Ectodermal cell (in vitro differentiated cells): ENCODE results near the gene RNF123.
"Not testable (repeated sequence)": the region's sequence is repeated elsewhere in the genome, so short reads cannot be mapped to it uniquely, and the experiment has no call there.

ENCODE experiments used
- H3K27ac ChIP-seq: 2 replicates; pipeline ENCODE4 v1.7.0; 2013; ENCODE audit warnings: mild to moderate bottlenecking, low read depth, low read length; ENCODE audit not compliant: insufficient read depth, poor library complexity, severe bottlenecking
- H3K27me3 ChIP-seq: 2 replicates; pipeline ENCODE4 v1.7.0; 2013; ENCODE audit warnings: mild to moderate bottlenecking, low read length; ENCODE audit not compliant: insufficient read depth, control insufficient read depth, poor library complexity, severe bottlenecking
- H3K36me3 ChIP-seq: one replicate; pipeline ENCODE4 v1.7.0; 2013; ENCODE audit warnings: low read length; ENCODE audit not compliant: control insufficient read depth, insufficient read depth
- H3K4me1 ChIP-seq: one replicate; pipeline ENCODE4 v1.7.0; 2013; ENCODE audit warnings: low read length; ENCODE audit not compliant: control insufficient read depth, insufficient read depth
- H3K4me3 ChIP-seq: 2 replicates; pipeline ENCODE4 v1.7.0; 2013; ENCODE audit warnings: low read depth, low read length, control low read depth; ENCODE audit not compliant: insufficient read depth
- H3K9me3 ChIP-seq: 2 replicates; pipeline ENCODE4 v1.7.0; 2013; ENCODE audit warnings: mild to moderate bottlenecking, low read length, moderate library complexity; ENCODE audit not compliant: control insufficient read depth
- WGBS, 2 experiments: methylation state at CpG; one replicate each; pipeline ENCODE4 v1.1.7; 2013; ENCODE audit warnings: missing lambda C conversion rate in 2 of 2; 5-methylcytosine and 5-hydroxymethylcytosine counted together

The RNF123 gene

GRCh38 chr3:49675912-49676311 is 13.4 kb upstream of the RNF123 start:
- H3K4me1 ChIP-seq: peaks cover 12% of the 10 kb centered on the region
- H3K9me3 ChIP-seq: no peaks in the 10 kb centered on the region
- 94 to 95% methylated on average over 11 of the region's 11 CpGs for WGBS, 2 experiments
- no peak overlapping the region for H3K27ac ChIP-seq
- no peaks in the 10 kb centered on the region for H3K27me3 ChIP-seq
- H3K4me3 ChIP-seq: no peak overlapping the region
- peaks cover 31% of the 10 kb centered on the region for H3K36me3 ChIP-seq

- Histone ChIP-seq H3K27ac (no peak overlapping the region), H3K4me1 (no peaks in the 10 kb centered on the region), H3K4me3 (no peak overlapping the region), H3K9me3 (no peaks in the 10 kb centered on the region), H3K27me3 (no peaks in the 10 kb centered on the region), H3K36me3 (peaks cover 44% of the 10 kb centered on the region)
- 94 to 95% methylated on average over 7 of the region's 7 CpGs for WGBS, 2 experiments
Observed at GRCh38 chr3:49680493-49681231, 8.7 kb upstream of the RNF123 start.

DNA sequence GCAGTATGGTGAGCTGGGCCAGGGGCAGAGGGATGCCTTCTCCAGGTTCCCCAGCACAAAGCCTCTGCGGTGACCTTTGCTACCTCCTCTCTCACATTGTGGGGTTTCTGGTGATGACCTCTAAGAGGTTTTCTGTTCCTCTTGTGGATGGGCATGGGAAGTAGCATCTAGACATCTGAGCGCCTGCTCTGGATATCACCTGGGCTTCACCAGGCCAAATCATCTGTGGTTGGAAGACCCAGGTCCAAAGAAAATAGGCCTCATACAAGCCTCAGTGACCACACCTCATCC is 8.2 kb upstream of the RNF123 start:
- no peaks in the 10 kb centered on the region for H3K9me3 ChIP-seq
- H3K4me1 ChIP-seq: no peaks in the 10 kb centered on the region
- H3K36me3 ChIP-seq: peaks cover 40% of the 10 kb centered on the region
- H3K27ac ChIP-seq: no peak overlapping the region
- WGBS, 2 experiments: 97% methylated on average over 2 of the region's 2 CpGs
- H3K27me3 ChIP-seq: peaks cover under 1% of the 10 kb centered on the region
- no peak overlapping the region for H3K4me3 ChIP-seq

DNA sequence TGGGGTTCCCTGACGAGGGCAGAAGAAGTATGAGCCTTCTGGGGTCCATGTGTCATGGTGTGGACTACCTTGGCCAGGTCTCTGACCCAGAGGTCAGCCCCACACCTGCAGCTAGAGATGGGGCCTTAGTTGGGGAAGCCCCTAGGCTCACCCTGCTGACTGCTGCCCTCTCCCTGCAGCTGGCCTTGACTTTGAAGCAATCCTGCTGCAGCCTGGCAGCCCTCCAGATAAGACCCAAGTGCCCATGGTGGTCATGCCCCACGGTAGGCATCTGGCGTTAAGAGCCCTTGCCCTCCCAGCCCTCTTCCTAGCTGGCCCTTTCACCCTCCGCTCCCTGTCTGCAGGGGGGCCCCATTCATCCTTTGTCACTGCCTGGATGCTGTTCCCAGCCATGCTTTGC is 7.8 kb upstream of the RNF123 start:
- Histone ChIP-seq H3K27me3 (peaks cover 5% of the 10 kb centered on the region), H3K9me3 (no peaks in the 10 kb centered on the region), H3K4me1 (no peaks in the 10 kb centered on the region), H3K4me3 (no peak overlapping the region), H3K27ac (no peak overlapping the region), H3K36me3 (peaks cover 37% of the 10 kb centered on the region)
- WGBS, 2 experiments: 84 to 90% methylated on average over 4 of the region's 4 CpGs

- peaks cover 32% of the 10 kb centered on the region for H3K36me3 ChIP-seq
- H3K4me1 ChIP-seq: no peaks in the 10 kb centered on the region
- no peaks in the 10 kb centered on the region for H3K9me3 ChIP-seq
- WGBS, 2 experiments: 94 to 98% methylated on average over 6 of the region's 6 CpGs
- no peak overlapping the region for H3K27ac ChIP-seq
- H3K27me3 ChIP-seq: peaks cover 6% of the 10 kb centered on the region
- no peak overlapping the region for H3K4me3 ChIP-seq
Observed at GRCh38 chr3:49683162-49683561, 6.2 kb upstream of the RNF123 start.

DNA sequence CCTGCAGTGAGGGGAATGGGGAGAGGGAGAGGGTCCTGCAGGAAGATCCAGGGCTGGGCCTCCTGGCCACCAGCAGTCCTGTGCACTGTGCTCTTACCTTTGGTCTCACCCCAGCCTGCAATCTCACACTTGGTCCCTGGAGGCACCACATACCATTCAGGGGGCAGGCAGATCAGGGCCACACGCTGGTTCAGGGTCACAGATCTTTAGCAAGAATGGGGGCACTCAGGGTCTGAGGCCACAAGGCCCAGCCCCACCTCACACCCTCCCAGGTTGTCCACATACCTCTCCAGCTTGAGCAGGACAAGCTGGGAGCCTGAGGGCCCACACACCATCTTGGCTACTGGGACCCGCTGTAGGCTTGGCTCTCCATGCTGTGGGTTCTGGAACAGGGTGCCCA is 4.9 kb upstream of the RNF123 start:
- H3K4me3 ChIP-seq, H3K27ac ChIP-seq, H3K4me1 ChIP-seq, H3K9me3 ChIP-seq, H3K27me3 ChIP-seq: not testable (repeated sequence)
- H3K36me3 ChIP-seq: peaks cover 19% of the 10 kb centered on the region
- 91 to 94% methylated on average over 2 of the region's 2 CpGs for WGBS, 2 experiments

DNA sequence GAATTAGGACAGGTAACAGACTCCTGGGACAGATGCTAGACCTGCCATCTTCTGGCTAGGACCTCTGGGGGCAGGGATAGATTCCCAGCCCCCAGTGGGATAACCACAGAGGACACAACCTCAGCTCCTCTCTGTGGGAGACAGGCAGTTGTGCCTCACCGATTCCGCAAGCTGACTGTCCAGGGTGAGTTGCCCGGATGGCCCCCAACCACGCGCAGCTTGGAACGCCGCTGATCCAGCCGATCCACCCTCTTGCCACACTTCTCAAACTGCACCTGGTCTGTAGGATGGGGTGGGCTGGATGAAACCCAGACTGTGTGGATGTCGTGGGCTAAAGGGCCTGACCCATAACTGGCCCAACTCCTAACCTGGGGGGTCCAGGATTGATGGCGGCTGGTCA is 4.3 kb upstream of the RNF123 start:
- WGBS, 2 experiments: 89 to 96% methylated on average over 7 to 10 of the region's 10 CpGs
- not testable (repeated sequence) for H3K9me3 ChIP-seq

GRCh38 chr3:49685846-49686245 is 3.5 kb upstream of the RNF123 start:
- not testable (repeated sequence) for H3K27ac ChIP-seq, H3K4me3 ChIP-seq, H3K27me3 ChIP-seq, H3K9me3 ChIP-seq, H3K4me1 ChIP-seq
- 59 to 63% methylated on average over 35 to 36 of the region's 36 CpGs for WGBS, 2 experiments
- H3K36me3 ChIP-seq: peaks cover 13% of the 10 kb centered on the region

More for the DNA sequence above, 4.3 kb upstream of the RNF123 start:
- H3K4me3 ChIP-seq, H3K27ac ChIP-seq, H3K27me3 ChIP-seq, H3K4me1 ChIP-seq: not testable (repeated sequence)
- H3K36me3 ChIP-seq: peaks cover 17% of the 10 kb centered on the region

DNA sequence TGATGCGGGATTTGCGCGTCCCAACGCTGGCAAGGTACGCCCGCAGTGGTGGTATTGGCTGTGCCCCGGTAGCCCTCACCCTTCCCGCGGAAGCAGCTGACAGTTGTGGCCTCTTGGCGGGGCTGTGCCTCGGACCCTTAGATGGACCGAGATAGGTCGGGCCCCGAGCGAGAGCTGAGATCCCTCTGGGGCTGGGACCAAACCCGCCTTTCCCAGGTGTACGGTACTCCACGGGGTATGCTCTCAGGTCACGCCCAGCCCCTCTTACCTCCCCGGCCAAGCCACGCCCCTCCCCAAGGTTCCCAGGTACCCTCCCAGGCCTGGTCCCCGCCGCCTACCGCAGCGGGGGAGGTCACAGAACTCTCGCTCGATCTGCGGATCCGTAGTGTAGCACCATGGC is 3.0 kb upstream of the RNF123 start:
- Histone ChIP-seq H3K36me3 (peaks cover 13% of the 10 kb centered on the region), H3K4me3 (peak overlapping the region; percentile 43)
- WGBS, 2 experiments: 3 to 5% methylated on average over 20 of the region's 29 CpGs
- not testable (repeated sequence) for H3K9me3 ChIP-seq, H3K4me1 ChIP-seq, H3K27ac ChIP-seq, H3K27me3 ChIP-seq

DNA sequence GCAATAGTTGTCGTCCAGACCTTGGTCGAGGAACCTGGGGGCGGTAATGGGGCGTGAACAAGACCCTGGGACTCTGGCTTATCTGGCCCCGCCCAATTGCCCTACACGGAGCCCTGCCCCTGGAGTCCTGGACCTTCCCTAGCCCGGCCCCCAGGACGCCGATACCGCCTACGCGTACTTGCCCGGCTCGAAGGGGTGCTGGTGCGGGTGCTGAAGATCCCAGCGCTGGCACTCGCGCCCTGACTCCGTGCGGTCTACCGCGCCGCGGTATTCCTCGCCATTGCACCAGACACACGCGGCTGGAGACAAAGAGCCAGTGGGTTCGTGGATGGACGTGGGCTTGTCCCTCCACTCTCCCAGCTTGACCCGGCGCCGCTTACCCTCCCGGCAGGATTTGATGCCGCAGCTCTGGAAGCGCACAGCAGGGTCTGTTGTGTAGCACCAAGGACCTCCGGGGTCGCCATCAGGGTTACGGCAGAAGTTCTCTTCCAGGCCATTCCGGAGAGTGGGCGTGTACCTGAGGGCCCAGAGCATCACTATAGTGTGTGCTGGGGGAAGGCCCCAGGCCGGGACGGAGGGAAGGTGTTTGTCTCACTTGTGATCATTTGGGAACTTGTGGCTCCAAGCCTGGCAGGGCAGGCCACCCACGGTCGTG is 2.5 kb upstream of the RNF123 start:
- not testable (repeated sequence) for H3K4me1 ChIP-seq, H3K9me3 ChIP-seq, H3K27me3 ChIP-seq, H3K27ac ChIP-seq
- WGBS, 2 experiments: 10% methylated on average over 44 of the region's 44 CpGs
- H3K4me3 ChIP-seq: peak overlapping the region; percentile 43
- H3K36me3 ChIP-seq: peaks cover 13% of the 10 kb centered on the region
